Measurements from ENCODE around the gene TRAPPC2.

GRCh38 chrX:13703589-13703988, 30.8 kb downstream of the TRAPPC2 start:
- no peak for TF ChIP-seq CTCF (IDR thresholded peaks at IDR 0.05)
- no peak for TF ChIP-seq POLR2A (IDR thresholded peaks at IDR 0.05)

Data from testis (tissue), 2 donors.